ENCODE data around the gene UBD. TPM values are rescaled to one million over a fixed set of nuclear protein-coding genes. Genes with fewer than 3 reads are reported as not detected.

The UBD gene
- total RNA-seq, 1 experiment from 2014 or later = not detected

DNA sequence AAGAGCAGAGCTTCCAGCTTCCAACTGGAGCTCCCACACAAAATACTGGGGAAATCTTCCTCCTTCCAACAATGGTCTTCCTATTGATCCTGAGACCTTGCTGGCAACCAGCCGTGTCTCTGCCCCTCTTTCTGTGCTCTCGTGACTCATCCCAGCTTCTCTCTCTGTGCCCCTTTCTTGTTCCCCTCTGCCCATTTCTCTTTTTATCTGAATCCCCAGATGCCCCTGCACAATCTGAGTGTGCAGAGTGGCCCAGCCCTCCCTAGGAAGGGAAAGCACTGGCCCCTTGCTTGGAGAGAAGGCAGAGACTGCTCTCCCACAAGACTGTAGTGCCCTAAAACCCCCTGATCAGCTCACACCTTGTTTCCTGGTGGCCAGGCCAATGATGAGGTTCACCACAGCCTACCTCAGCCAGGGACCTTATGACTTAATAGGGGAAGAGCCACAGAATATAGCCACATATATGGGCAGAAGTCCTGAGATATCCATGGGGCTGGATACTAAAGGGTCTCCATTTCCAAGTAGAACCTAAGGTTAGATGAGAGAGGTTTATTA, 48.7 kb downstream of the UBD start:
- H3K9ac ChIP-seq (ENCODE audit: low read length) = no peak overlapping the region
- H3K79me2 ChIP-seq (ENCODE audit: insufficient read depth, low read length) = no peaks in the 10 kb centered on the region
- BruUV-seq (replicated peaks) = no TSS peak
- H3K9me2 ChIP-seq (ENCODE audit: insufficient read depth) = no peaks in the 10 kb centered on the region
- H3K4me3 ChIP-seq (replicated peaks in 1 of 2; ENCODE audit: low read depth in 1 of 2, low read length in 2 of 2) = no peak overlapping the region
- no peaks in the 10 kb centered on the region for H4K20me1 ChIP-seq (ENCODE audit: insufficient read depth)
- H3K4me2 ChIP-seq (ENCODE audit: low read length) = no peak overlapping the region
- POLR2A ChIA-PET = no interaction called here
- DNase-seq (ENCODE audit: low read depth, low spot score) (no peak), ATAC-seq (no peak)
- no peak overlapping the region for H3K27ac ChIP-seq (ENCODE audit: low read depth, low read length)
- RAD21 ChIA-PET (ENCODE audit: low non-redundant PET in 1 of 2, low total read pairs in 2 of 2, uncharacterized antibody in 2 of 2, unreplicated experiment in 2 of 2) = no interaction called here
- no peaks in the 10 kb centered on the region for H3K36me3 ChIP-seq (ENCODE audit: control insufficient read depth in 1 of 2, insufficient read depth in 2 of 2, low read length in 2 of 2)
- no peaks in the 10 kb centered on the region for H3K27me3 ChIP-seq (ENCODE audit: insufficient read depth, low read length)
- intact Hi-C loops (cut with micrococcal nuclease) = no loop called here
- H3K4me1 ChIP-seq (ENCODE audit: control insufficient read depth in 1 of 2, insufficient read depth in 2 of 2, low read length in 2 of 2) = peaks cover 1 to 2% of the 10 kb centered on the region in 2 experiments; a peak in 3 of 4 replicates
- H3K9me3 ChIP-seq (ENCODE audit: control insufficient read depth in 1 of 2, insufficient read depth in 1 of 2, low read depth in 1 of 2, low read length in 2 of 2) = no peaks in the 10 kb centered on the region
- CTCF ChIA-PET = interaction anchor here (1.0 kb wide), 1 partner anchor 134 kb away, joined by 3 read pairs; no protein-coding TSS in a partner anchor
- H2AFZ ChIP-seq (ENCODE audit: low read depth, low read length, poor library complexity, severe bottlenecking) = no peak overlapping the region
- TF ChIP-seq ZBTB33 (IDR thresholded peaks at IDR 0.05; ENCODE audit: extremely low read depth, insufficient replicate concordance, low read length) (no peak), SP1 (IDR thresholded peaks at IDR 0.05; ENCODE audit: low read depth) (no peak), ZNF274 (IDR thresholded peaks at IDR 0.05; ENCODE audit: low read depth, low read length) (no peak), ELF1 (IDR thresholded peaks at IDR 0.05; ENCODE audit: borderline replicate concordance, low read depth) (no peak), EGR1 (IDR thresholded peaks at IDR 0.05; ENCODE audit: low read depth) (no peak), JUND (IDR thresholded peaks at IDR 0.05) (no peak), CEBPB (IDR thresholded peaks at IDR 0.05; ENCODE audit: low read depth) (no peak), REST (IDR thresholded peaks at IDR 0.05; ENCODE audit: low read depth) (no peak), RAD21 (IDR thresholded peaks at IDR 0.05; ENCODE audit: low read depth) (no peak), EZH2 (IDR thresholded peaks at IDR 0.05) (no peak), CBX3 (IDR thresholded peaks at IDR 0.05; ENCODE audit: low read depth) (no peak), ZFX (IDR thresholded peaks at IDR 0.05) (no peak), SIN3A (IDR thresholded peaks at IDR 0.05; ENCODE audit: low read depth) (no peak), POLR2AphosphoS5 (IDR thresholded peaks at IDR 0.05; ENCODE audit: low read depth, low read length) (no peak)
- TF ChIP-seq, protein P1, sequence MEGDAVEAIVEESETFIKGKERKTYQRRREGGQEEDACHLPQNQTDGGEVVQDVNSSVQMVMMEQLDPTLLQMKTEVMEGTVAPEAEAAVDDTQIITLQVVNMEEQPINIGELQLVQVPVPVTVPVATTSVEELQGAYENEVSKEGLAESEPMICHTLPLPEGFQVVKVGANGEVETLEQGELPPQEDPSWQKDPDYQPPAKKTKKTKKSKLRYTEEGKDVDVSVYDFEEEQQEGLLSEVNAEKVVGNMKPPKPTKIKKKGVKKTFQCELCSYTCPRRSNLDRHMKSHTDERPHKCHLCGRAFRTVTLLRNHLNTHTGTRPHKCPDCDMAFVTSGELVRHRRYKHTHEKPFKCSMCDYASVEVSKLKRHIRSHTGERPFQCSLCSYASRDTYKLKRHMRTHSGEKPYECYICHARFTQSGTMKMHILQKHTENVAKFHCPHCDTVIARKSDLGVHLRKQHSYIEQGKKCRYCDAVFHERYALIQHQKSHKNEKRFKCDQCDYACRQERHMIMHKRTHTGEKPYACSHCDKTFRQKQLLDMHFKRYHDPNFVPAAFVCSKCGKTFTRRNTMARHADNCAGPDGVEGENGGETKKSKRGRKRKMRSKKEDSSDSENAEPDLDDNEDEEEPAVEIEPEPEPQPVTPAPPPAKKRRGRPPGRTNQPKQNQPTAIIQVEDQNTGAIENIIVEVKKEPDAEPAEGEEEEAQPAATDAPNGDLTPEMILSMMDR (IDR thresholded peaks at IDR 0.05 in 2 of 3, conservative IDR thresholded peaks at IDR 0.05 in 1 of 3; ENCODE audit: borderline replicate concordance in 1 of 3, insufficient read depth in 1 of 3, low read depth in 2 of 3, low read length in 2 of 3) = no peak

All from HCT116 (cell line).